ENCODE measurements around the gene ZNF385A. TPM values are rescaled to one million over a fixed set of nuclear protein-coding genes. Genes with fewer than 3 reads are reported as not detected.
A peak's percentile ranks its signal among the peaks of the same experiment; 100 is the strongest.

The ZNF385A gene
- total and polyA plus RNA-seq, 11 donors = 3.6 to 22.7 (median 6.1) TPM

- Histone ChIP-seq H3K4me1 (peaks cover 0 to 29% (median 10%) of the 10 kb centered on the region in 12 donors), H3K27me3 (no peaks in the 10 kb centered on the region), H3K4me3 (peak overlapping the region in 9 of 12 donors; percentile 11 to 54 (median 41)), H3K27ac (peak overlapping the region in 11 of 12 donors; percentile 20 to 87 (median 74)), H3K9me3 (no peaks in the 10 kb centered on the region), H3K36me3 (peaks cover under 1 to 53% (median 45%) of the 10 kb centered on the region in 9 donors)
- intact Hi-C loops (cut with DNase I) = loop anchor here in 1 of 10 donors (10.0 kb wide), 1 partner anchor 67 kb away; the partner anchor contains the start of genes CBX5 and HNRNPA1
- TF ChIP-seq POLR2A (IDR thresholded peaks at IDR 0.05) (no peak), CTCF (IDR thresholded peaks at IDR 0.05) (no peak)
- DNase-seq (peak; percentile 56 to 81 (median 74)), ATAC-seq (peak; percentile 64 to 87 (median 81))
- 10 to 28% (median 27%) methylated on average over 21 of the region's 21 CpGs for WGBS, 4 donors
Measured at GRCh38 chr12:54352022-54352531, 32.5 kb downstream of the ZNF385A start.

GRCh38 chr12:54351341-54351740 is 33.2 kb downstream of the ZNF385A start:
- H3K9me3 ChIP-seq = no peaks in the 10 kb centered on the region
- intact Hi-C loops (cut with DNase I) = loop anchor here in 1 of 10 donors (10.0 kb wide), 1 partner anchor 67 kb away; the partner anchor contains the start of genes CBX5 and HNRNPA1
- H3K36me3 ChIP-seq = peaks cover 3 to 61% (median 52%) of the 10 kb centered on the region in 9 donors
- H3K4me1 ChIP-seq = peaks cover 0 to 29% (median 10%) of the 10 kb centered on the region in 12 donors
- TF ChIP-seq POLR2A (IDR thresholded peaks at IDR 0.05) (no peak), CTCF (IDR thresholded peaks at IDR 0.05) (no peak)
- peak overlapping the region in 10 of 12 donors; percentile 31 to 87 (median 74) for H3K27ac ChIP-seq
- no peak for ATAC-seq
- peak overlapping the region in 3 of 12 donors; percentile 40 to 52 (median 49) for H3K4me3 ChIP-seq
- H3K27me3 ChIP-seq = no peaks in the 10 kb centered on the region
- 59 to 73% (median 62%) methylated on average over 4 of the region's 4 CpGs for WGBS, 4 donors
- DNase-seq = no peak

- intact Hi-C loops (cut with DNase I) = loop anchor here in 1 of 10 donors (10.0 kb wide), 1 partner anchor 66 kb away; the partner anchor contains the start of genes CBX5 and HNRNPA1
- TF ChIP-seq POLR2A (IDR thresholded peaks at IDR 0.05) (no peak), CTCF (IDR thresholded peaks at IDR 0.05) (no peak)
- WGBS, 4 donors = 38 to 81% (median 64%) methylated on average over 3 of the region's 3 CpGs
Measured at GRCh38 chr12:54350743-54351142, 33.8 kb downstream of the ZNF385A start.

GRCh38 chr12:54349679-54350078 is 34.9 kb downstream of the ZNF385A start:
- no peak for DNase-seq
- Histone ChIP-seq H3K4me1 (peaks cover 0 to 29% (median 10%) of the 10 kb centered on the region in 12 donors), H3K4me3 (no peak overlapping the region), H3K27me3 (no peaks in the 10 kb centered on the region), H3K36me3 (peaks cover 3 to 77% (median 69%) of the 10 kb centered on the region in 9 donors), H3K9me3 (no peaks in the 10 kb centered on the region), H3K27ac (no peak overlapping the region)
- ATAC-seq = no peak
- intact Hi-C loops (cut with DNase I) = loop anchor here in 1 of 10 donors (10.0 kb wide), 1 partner anchor 65 kb away; the partner anchor contains the start of genes CBX5 and HNRNPA1
- TF ChIP-seq CTCF (IDR thresholded peaks at IDR 0.05) (no peak), POLR2A (IDR thresholded peaks at IDR 0.05) (no peak)

More at GRCh38 chr12:54350743-54351142, 33.8 kb downstream of the ZNF385A start:
- Histone ChIP-seq H3K27me3 (no peaks in the 10 kb centered on the region), H3K4me1 (peaks cover 0 to 29% (median 10%) of the 10 kb centered on the region in 12 donors), H3K36me3 (peaks cover 3 to 67% (median 58%) of the 10 kb centered on the region in 9 donors), H3K27ac (peak overlapping the region in 7 of 12 donors; percentile 13 to 87 (median 75)), H3K4me3 (no peak overlapping the region), H3K9me3 (no peaks in the 10 kb centered on the region)
- no peak for ATAC-seq
- DNase-seq = no peak

Data from heart left ventricle (tissue), 16 donors.